Esophagus squamous epithelium (tissue), 4 donors: ENCODE measurements around the gene SLC12A6.
A peak's percentile ranks its signal among the peaks of the same experiment; 100 is the strongest.

ENCODE experiments used
- POLR2A ChIP-seq, 4 donors: fragments of 450-650 bp; IDR thresholded peaks; one replicate each; pipeline ENCODE4 v1.6.1; 2017; ENCODE audit warnings: antibody characterized with exemption in 4 of 4, mild to moderate bottlenecking in 4 of 4, moderate library complexity in 3 of 4
- TF ChIP-seq, protein P1 (sequence below), 6 experiments: fragments of 450-650 bp in 4 of 6; fragments of 200-600 bp in 2 of 6; sonication (generic) in 2 of 6; IDR thresholded peaks; one replicate each; pipeline ENCODE4 v1.5.1; 2016 to 2019; ENCODE audit warnings: antibody characterized with exemption in 6 of 6, mild to moderate bottlenecking in 4 of 6, moderate library complexity in 4 of 6

DNA sequence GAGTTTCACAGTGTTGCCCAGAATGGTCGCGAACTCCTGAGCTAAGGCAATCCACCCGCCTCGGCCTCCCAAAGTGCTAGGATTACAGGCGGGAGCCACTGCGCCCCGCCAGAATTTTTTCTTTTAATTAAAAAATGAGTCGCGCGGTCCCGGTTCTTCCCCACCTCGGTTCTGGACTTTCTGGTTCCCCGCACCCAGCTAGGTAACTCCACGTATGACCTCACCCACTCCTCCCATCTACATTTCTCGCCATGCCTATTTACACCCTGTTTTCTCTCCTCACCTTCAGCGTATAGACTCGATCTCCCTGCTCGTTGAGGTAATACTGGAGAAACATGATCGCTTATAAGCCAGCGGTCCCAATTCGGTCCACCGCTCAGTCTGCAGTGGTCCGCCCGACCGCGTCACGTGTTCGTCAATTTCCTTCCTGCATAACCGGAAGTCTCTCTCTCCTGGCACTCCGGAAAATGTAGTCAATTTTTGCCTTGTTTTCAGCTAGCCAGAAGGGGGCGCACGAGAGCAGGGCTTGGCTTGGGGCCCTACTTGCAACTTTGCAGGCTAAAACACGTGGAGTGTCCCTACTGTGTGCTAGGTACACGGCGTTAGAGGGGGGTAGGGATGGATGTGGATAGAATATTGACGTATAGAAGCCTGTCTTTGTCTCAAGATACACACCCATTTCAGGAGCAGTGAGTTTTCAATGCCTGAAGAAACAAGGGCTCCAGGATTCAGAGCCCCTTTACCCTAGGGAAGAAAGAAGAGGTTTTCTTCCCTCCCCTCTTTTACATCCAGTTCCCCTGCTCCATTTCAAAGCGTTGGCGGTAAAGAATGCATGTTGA lies 5.4 kb upstream of the SLC12A6 start, which contains the start of the genes NOP10 and NUTM1:
- TF ChIP-seq, protein P1, sequence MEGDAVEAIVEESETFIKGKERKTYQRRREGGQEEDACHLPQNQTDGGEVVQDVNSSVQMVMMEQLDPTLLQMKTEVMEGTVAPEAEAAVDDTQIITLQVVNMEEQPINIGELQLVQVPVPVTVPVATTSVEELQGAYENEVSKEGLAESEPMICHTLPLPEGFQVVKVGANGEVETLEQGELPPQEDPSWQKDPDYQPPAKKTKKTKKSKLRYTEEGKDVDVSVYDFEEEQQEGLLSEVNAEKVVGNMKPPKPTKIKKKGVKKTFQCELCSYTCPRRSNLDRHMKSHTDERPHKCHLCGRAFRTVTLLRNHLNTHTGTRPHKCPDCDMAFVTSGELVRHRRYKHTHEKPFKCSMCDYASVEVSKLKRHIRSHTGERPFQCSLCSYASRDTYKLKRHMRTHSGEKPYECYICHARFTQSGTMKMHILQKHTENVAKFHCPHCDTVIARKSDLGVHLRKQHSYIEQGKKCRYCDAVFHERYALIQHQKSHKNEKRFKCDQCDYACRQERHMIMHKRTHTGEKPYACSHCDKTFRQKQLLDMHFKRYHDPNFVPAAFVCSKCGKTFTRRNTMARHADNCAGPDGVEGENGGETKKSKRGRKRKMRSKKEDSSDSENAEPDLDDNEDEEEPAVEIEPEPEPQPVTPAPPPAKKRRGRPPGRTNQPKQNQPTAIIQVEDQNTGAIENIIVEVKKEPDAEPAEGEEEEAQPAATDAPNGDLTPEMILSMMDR (IDR thresholded peaks at IDR 0.05): peak; percentile 95 to 98 (median 98)
- peak in 2 of 4 donors; percentile 67 to 68 for TF ChIP-seq POLR2A (IDR thresholded peaks at IDR 0.05)
